ENCODE data around the gene FRMD4A.
"Not testable (repeated sequence)": the region's sequence is repeated elsewhere in the genome, so short reads cannot be mapped to it uniquely, and the experiment has no call there.

The FRMD4A gene

DNA sequence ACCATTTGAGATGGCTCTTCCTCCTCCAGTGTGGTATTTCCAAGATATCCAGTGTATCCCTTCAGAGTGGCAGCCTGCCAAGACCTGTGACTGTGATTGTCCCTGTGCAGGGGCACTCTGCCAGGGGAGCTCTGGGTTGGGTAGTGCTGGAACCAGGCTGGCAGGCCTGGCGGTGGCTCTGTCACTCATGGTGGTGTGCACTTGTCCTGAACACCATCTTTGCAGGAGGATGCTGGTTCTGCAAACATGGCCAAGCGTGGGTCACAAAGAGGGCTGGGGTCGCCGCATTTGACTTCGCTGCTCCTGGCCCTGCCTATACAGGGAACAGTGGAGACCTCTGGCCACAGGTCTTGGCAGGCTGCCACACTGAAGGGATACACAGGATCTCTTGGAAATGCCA, 538.7 kb downstream of the FRMD4A start:
- Histone ChIP-seq H3K27ac (ENCODE audit: insufficient read depth, low read depth, low read length, poor library complexity, severe bottlenecking) (no peak overlapping the region), H3K4me1 (ENCODE audit: control insufficient read depth, insufficient read depth, low read length) (peaks cover 7% of the 10 kb centered on the region), H3K9me3 (ENCODE audit: control insufficient read depth, low read length) (no peaks in the 10 kb centered on the region), H3K27me3 (ENCODE audit: control insufficient read depth, insufficient read depth, low read length, poor library complexity, severe bottlenecking) (no peaks in the 10 kb centered on the region), H3K4me3 (ENCODE audit: insufficient read depth, low read depth, low read length) (no peak overlapping the region), H3K36me3 (ENCODE audit: control insufficient read depth, insufficient read depth, low read length) (no peaks in the 10 kb centered on the region)
- WGBS, 2 experiments: 94 to 98% methylated on average over 5 of the region's 5 CpGs

GRCh38 chr10:13791483-13791882, 539.2 kb downstream of the FRMD4A start:
- H3K4me1 ChIP-seq (ENCODE audit: control insufficient read depth, insufficient read depth, low read length): peaks cover 7% of the 10 kb centered on the region
- H3K27ac ChIP-seq (ENCODE audit: insufficient read depth, low read depth, low read length, poor library complexity, severe bottlenecking): no peak overlapping the region
- 98 to 100% methylated on average over 4 of the region's 4 CpGs for WGBS, 2 experiments
- H3K36me3 ChIP-seq (ENCODE audit: control insufficient read depth, insufficient read depth, low read length): no peaks in the 10 kb centered on the region
- H3K4me3 ChIP-seq (ENCODE audit: insufficient read depth, low read depth, low read length): no peak overlapping the region
- H3K9me3 ChIP-seq (ENCODE audit: control insufficient read depth, low read length): no peaks in the 10 kb centered on the region
- H3K27me3 ChIP-seq (ENCODE audit: control insufficient read depth, insufficient read depth, low read length, poor library complexity, severe bottlenecking): no peaks in the 10 kb centered on the region

DNA sequence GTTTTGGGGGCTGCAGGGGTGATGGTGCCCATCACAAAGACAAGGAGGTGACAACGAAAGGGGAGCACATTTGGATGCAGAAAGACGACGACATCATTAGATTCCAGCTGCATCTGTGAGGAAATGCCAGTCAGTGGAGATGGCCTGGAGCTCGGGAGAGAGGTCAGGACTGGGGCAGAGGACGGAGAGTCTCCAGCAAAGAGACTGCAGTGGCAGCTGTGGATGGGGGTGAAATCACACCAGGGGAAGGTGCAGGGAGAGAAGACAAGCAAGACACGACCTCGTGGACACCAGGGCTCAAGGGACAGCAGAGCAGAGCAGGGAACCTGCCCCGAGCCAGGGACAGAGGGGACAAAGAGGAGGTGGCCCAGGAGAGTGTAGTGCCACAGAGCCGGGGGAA, 540.5 kb downstream of the FRMD4A start:
- H3K4me3 ChIP-seq (ENCODE audit: insufficient read depth, low read depth, low read length): no peak overlapping the region
- no peaks in the 10 kb centered on the region for H3K27me3 ChIP-seq (ENCODE audit: control insufficient read depth, insufficient read depth, low read length, poor library complexity, severe bottlenecking)
- H3K27ac ChIP-seq (ENCODE audit: insufficient read depth, low read depth, low read length, poor library complexity, severe bottlenecking): no peak overlapping the region
- no peaks in the 10 kb centered on the region for H3K36me3 ChIP-seq (ENCODE audit: control insufficient read depth, insufficient read depth, low read length)
- peaks cover 7% of the 10 kb centered on the region for H3K4me1 ChIP-seq (ENCODE audit: control insufficient read depth, insufficient read depth, low read length)
- 84% methylated on average over 9 of the region's 9 CpGs for WGBS, 2 experiments
- H3K9me3 ChIP-seq (ENCODE audit: control insufficient read depth, low read length): no peaks in the 10 kb centered on the region

- Histone ChIP-seq H3K27me3 (ENCODE audit: control insufficient read depth, insufficient read depth, low read length, poor library complexity, severe bottlenecking) (no peaks in the 10 kb centered on the region), H3K27ac (ENCODE audit: insufficient read depth, low read depth, low read length, poor library complexity, severe bottlenecking) (no peak overlapping the region), H3K4me3 (ENCODE audit: insufficient read depth, low read depth, low read length) (no peak overlapping the region), H3K36me3 (ENCODE audit: control insufficient read depth, insufficient read depth, low read length) (no peaks in the 10 kb centered on the region), H3K4me1 (ENCODE audit: control insufficient read depth, insufficient read depth, low read length) (peaks cover 7% of the 10 kb centered on the region), H3K9me3 (ENCODE audit: control insufficient read depth, low read length) (no peaks in the 10 kb centered on the region)
- 48 to 49% methylated on average over 2 of the region's 2 CpGs for WGBS, 2 experiments
Observed at GRCh38 chr10:13789448-13789829, 541.3 kb downstream of the FRMD4A start.

DNA sequence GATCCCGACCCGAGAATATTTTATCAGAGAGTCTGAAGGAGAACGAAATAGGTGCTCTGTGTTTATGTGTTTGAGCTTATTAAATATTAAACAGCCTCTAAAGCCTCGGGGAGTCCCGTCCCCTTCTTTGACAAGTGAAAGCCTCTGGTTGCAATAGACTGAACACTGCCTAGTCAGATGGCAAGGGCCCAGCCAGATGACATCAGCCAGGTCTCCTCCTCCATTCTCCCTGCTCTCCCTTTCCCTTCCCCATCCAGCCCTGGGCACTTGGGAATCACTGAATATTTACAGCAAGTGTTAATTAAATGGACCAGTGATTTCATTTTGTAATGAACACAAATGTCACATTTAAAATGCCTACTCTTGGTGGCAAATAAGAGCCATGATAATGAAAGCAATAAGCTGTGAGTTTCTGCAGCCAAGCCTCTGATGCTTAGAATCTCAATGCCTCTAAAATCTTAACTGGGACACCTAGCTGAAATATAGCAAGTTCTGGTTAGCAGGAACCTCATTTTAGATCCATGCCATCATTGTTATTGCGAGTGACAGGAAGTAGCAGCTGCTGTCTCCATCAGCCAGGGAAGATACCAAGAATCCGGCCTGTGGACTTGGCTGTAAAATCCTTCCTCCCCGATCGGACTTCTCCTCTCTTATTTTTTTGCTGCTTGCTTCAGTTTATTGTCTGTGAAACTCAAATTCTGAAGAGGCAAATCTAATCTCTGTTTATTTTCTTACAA, 541.8 kb downstream of the FRMD4A start:
- Histone ChIP-seq H3K27ac (ENCODE audit: insufficient read depth, low read depth, low read length, poor library complexity, severe bottlenecking) (no peak overlapping the region), H3K4me1 (ENCODE audit: control insufficient read depth, insufficient read depth, low read length) (peaks cover 7% of the 10 kb centered on the region), H3K36me3 (ENCODE audit: control insufficient read depth, insufficient read depth, low read length) (no peaks in the 10 kb centered on the region), H3K27me3 (ENCODE audit: control insufficient read depth, insufficient read depth, low read length, poor library complexity, severe bottlenecking) (no peaks in the 10 kb centered on the region), H3K4me3 (ENCODE audit: insufficient read depth, low read depth, low read length) (no peak overlapping the region), H3K9me3 (ENCODE audit: control insufficient read depth, low read length) (no peaks in the 10 kb centered on the region)
- WGBS, 2 experiments: 90 to 96% methylated on average over 9 of the region's 9 CpGs

DNA sequence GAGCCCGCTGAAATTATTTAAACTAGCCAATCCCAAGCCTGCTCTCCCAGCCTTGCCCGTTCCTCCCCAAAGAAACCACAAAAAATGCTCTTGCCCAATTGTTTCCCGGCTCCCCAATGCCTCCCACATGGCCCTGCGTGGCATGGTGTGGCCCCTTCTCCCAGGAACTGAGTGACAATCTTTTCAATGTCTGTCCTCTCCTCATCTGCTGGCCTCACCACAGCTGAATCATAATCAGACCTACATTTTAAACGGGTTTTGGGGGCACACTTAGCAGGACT, 542.5 kb downstream of the FRMD4A start:
- Histone ChIP-seq H3K9me3 (ENCODE audit: control insufficient read depth, low read length) (no peaks in the 10 kb centered on the region), H3K4me3 (ENCODE audit: insufficient read depth, low read depth, low read length) (no peak overlapping the region), H3K36me3 (ENCODE audit: control insufficient read depth, insufficient read depth, low read length) (no peaks in the 10 kb centered on the region), H3K27ac (ENCODE audit: insufficient read depth, low read depth, low read length, poor library complexity, severe bottlenecking) (no peak overlapping the region), H3K4me1 (ENCODE audit: control insufficient read depth, insufficient read depth, low read length) (peaks cover 7% of the 10 kb centered on the region), H3K27me3 (ENCODE audit: control insufficient read depth, insufficient read depth, low read length, poor library complexity, severe bottlenecking) (no peaks in the 10 kb centered on the region)
- WGBS, 2 experiments: 68 to 69% methylated on average over 5 of the region's 5 CpGs

DNA sequence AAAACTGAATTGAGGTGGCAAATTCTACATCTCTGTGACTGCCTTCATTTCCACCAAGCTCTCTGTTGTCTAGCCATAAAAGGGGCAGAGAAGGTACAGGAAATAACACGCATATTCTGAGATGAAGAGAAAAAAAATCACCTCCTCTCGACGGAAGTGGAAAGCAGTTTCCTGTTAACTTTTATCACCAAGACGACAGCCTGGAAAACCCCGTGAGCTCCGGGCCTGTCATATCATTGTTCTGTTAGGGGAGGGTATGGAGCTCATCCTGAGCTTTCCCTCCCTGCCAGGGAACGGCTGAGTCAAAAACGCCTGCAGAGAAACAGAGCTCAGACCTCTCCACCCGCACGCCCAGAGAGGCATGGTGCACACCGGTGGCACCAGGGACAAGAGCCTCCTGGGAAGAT, 543.7 kb downstream of the FRMD4A start:
- Histone ChIP-seq H3K27ac (ENCODE audit: insufficient read depth, low read depth, low read length, poor library complexity, severe bottlenecking) (no peak overlapping the region), H3K27me3 (ENCODE audit: control insufficient read depth, insufficient read depth, low read length, poor library complexity, severe bottlenecking) (no peaks in the 10 kb centered on the region), H3K36me3 (ENCODE audit: control insufficient read depth, insufficient read depth, low read length) (no peaks in the 10 kb centered on the region), H3K9me3 (ENCODE audit: control insufficient read depth, low read length) (no peaks in the 10 kb centered on the region), H3K4me3 (ENCODE audit: insufficient read depth, low read depth, low read length) (no peak overlapping the region), H3K4me1 (ENCODE audit: control insufficient read depth, insufficient read depth, low read length) (peaks cover 7% of the 10 kb centered on the region)
- WGBS, 2 experiments: 71 to 77% methylated on average over 11 of the region's 11 CpGs

GRCh38 chr10:13784067-13784466, 546.7 kb downstream of the FRMD4A start:
- Histone ChIP-seq H3K36me3 (ENCODE audit: control insufficient read depth, insufficient read depth, low read length) (no peaks in the 10 kb centered on the region), H3K9me3 (ENCODE audit: control insufficient read depth, low read length) (no peaks in the 10 kb centered on the region), H3K27me3 (ENCODE audit: control insufficient read depth, insufficient read depth, low read length, poor library complexity, severe bottlenecking) (no peaks in the 10 kb centered on the region), H3K4me1 (ENCODE audit: control insufficient read depth, insufficient read depth, low read length) (peaks cover 7% of the 10 kb centered on the region), H3K27ac (ENCODE audit: insufficient read depth, low read depth, low read length, poor library complexity, severe bottlenecking) (no peak overlapping the region), H3K4me3 (ENCODE audit: insufficient read depth, low read depth, low read length) (no peak overlapping the region)
- 44 to 72% methylated on average over 1 to 2 of the region's 2 CpGs for WGBS, 2 experiments

DNA sequence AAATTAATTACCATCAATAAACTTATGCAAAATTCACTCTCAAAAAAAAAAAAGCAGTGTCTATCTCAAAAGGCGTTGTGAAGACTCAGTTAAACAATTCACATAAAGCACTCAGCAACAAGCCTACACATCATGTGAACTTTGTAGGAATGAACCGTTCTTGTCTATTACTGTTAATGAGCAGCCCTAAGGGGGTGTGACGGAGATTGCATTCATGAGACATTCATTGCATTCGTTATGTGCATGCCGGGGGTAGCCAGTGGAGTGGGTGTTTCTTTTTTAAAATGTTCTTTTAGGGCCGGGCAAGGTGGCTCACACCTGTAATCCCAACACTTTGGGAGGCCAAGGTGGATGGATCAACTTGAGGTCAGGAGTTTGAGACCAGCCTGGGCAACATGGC, 551.0 kb downstream of the FRMD4A start:
- Histone ChIP-seq H3K36me3 (ENCODE audit: control insufficient read depth, insufficient read depth, low read length) (no peaks in the 10 kb centered on the region), H3K4me3 (ENCODE audit: insufficient read depth, low read depth, low read length) (no peak overlapping the region), H3K27me3 (ENCODE audit: control insufficient read depth, insufficient read depth, low read length, poor library complexity, severe bottlenecking) (no peaks in the 10 kb centered on the region), H3K9me3 (ENCODE audit: control insufficient read depth, low read length) (no peaks in the 10 kb centered on the region), H3K27ac (ENCODE audit: insufficient read depth, low read depth, low read length, poor library complexity, severe bottlenecking) (no peak overlapping the region), H3K4me1 (ENCODE audit: control insufficient read depth, insufficient read depth, low read length) (no peaks in the 10 kb centered on the region)
- WGBS, 2 experiments: 92 to 95% methylated on average over 6 of the region's 6 CpGs

DNA sequence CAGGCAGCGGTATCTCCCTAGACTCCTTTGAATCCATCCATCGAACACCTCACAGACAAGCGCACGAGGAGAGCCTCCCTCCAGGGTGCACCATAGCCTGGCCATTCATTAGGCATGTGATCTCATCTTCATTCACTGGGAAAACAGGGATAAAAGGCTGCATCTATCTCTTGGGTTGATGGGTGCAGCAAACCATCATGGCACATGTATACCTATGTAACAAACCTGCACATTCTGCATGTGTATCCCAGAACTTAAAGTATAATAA, 552.1 kb downstream of the FRMD4A start:
- H3K4me1 ChIP-seq (ENCODE audit: control insufficient read depth, insufficient read depth, low read length); H3K4me3 ChIP-seq (ENCODE audit: insufficient read depth, low read depth, low read length); H3K9me3 ChIP-seq (ENCODE audit: control insufficient read depth, low read length); H3K27ac ChIP-seq (ENCODE audit: insufficient read depth, low read depth, low read length, poor library complexity, severe bottlenecking); H3K27me3 ChIP-seq (ENCODE audit: control insufficient read depth, insufficient read depth, low read length, poor library complexity, severe bottlenecking); H3K36me3 ChIP-seq (ENCODE audit: control insufficient read depth, insufficient read depth, low read length): not testable (repeated sequence)
- WGBS, 2 experiments: 93 to 95% methylated on average over 4 of the region's 4 CpGs

DNA sequence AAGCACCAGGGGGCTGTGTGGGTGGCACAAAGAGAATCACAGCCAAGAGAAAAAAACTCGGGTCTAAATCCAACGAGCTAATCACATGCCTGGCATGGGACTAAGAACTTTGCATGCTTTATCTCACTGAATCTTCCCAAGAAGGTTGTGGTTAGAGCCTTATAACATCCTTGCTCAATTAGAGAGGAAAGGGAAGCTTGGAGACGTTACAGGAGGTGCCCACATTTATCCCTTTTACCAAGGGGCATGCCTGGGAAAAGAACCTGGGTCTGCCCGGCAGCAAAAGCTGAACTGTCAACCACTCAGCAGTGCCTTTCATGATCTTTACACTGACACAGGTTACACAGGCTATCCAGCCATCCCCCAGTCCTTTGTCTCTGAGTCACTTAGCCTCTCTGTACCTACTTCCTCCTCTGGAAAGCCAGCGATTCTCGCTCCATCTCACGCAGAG, 553.8 kb downstream of the FRMD4A start:
- no peak overlapping the region for H3K4me3 ChIP-seq (ENCODE audit: insufficient read depth, low read depth, low read length)
- H3K27me3 ChIP-seq (ENCODE audit: control insufficient read depth, insufficient read depth, low read length, poor library complexity, severe bottlenecking): no peaks in the 10 kb centered on the region
- H3K4me1 ChIP-seq (ENCODE audit: control insufficient read depth, insufficient read depth, low read length): no peaks in the 10 kb centered on the region
- H3K27ac ChIP-seq (ENCODE audit: insufficient read depth, low read depth, low read length, poor library complexity, severe bottlenecking): no peak overlapping the region
- no peaks in the 10 kb centered on the region for H3K9me3 ChIP-seq (ENCODE audit: control insufficient read depth, low read length)
- WGBS, 2 experiments: 68 to 83% methylated on average over 4 to 7 of the region's 7 CpGs
- H3K36me3 ChIP-seq (ENCODE audit: control insufficient read depth, insufficient read depth, low read length): no peaks in the 10 kb centered on the region
